NCI-H187 (cell line): ENCODE data around the gene ATR.
"Not testable (repeated sequence)": the region's sequence is repeated elsewhere in the genome, so short reads cannot be mapped to it uniquely, and the experiment has no call there.

Source experiments
- DNase-seq, 2 experiments: peaks; one replicate each; lab custom pipeline; 2025; lab: John Stamatoyannopoulos, UW

ATR gene

DNA sequence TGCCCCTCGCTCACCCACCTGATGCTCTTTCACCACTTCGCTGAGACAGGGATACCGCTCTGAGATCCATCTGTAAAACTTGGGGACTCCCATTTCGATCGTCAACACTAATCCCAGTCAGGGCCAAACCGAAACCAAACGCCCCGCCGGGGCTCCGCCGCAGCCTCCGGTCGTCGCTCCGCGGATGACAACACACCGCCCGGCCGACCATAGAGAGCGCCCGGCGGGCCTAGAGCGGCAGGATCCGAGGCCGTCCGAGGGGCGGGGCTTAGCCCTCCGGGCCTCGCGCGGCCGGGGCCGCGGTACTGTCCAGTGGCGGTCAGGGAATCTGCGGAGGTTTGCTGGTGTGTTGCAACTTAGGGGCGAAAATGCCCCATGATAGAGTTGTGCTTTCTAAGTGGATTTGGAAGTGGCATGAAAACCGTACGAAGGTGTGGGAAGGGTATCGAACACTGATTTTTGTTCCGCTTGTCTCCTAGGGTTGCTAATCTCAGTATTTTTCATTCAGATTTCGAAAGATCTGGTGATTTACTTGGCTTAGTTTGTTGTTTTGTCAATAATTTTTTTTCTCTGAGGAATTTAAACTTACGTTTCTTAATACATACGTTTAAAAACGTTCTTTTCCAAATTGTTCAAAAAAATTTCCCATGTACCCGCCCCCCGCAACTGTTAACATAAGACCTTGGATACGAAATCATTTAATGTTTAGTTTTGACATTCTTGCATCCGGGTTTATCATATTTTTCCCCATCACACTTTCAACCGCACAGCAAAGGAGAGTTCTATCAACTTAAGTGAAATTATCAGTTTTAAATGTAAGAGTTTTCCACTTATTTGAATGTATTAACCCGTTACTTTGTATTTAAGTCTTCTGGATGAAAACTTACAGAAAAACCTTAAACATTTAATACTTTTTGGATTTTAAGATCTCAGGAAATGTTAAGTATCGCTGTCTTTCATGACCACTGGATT, 130.4 kb downstream of the ATR start, which contains the start of gene XRN1:
Gene XRN1, minus strand, starts transcription at position 186 of the 972 bp plus-strand sequence. Its CDS starts 93 bp downstream, at position 93.
- DNase-seq: peak; percentile 77 to 79

DNA sequence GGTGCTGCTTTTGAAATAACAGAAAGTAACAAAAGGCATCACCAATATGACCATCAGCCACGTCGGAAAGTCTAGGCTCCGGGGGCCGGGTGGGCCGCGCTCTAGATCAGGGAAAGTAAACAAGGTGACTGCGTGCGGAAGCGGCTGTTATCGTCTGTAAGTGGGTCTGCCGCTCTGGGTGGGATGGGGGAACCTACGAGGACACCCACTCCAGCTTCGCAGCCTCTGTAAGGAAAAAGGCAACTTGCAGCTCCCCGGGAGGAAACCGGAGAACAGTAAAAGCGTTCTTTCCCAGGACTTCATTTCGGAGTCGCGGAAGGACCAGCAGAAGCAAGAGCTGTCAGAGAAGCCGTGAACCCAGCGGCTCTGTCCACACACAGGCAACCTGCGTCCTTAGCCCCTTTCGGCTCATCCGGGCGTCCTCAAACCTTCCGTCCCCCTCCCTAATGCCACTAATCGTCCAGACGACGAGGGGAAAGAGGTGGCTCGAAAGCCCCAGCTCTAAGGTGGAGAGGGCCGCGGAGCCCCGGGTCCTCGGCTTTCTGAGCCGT, 131.2 kb downstream of the ATR start:
- peak in 1 of 2 experiments; percentile 61 for DNase-seq

DNA sequence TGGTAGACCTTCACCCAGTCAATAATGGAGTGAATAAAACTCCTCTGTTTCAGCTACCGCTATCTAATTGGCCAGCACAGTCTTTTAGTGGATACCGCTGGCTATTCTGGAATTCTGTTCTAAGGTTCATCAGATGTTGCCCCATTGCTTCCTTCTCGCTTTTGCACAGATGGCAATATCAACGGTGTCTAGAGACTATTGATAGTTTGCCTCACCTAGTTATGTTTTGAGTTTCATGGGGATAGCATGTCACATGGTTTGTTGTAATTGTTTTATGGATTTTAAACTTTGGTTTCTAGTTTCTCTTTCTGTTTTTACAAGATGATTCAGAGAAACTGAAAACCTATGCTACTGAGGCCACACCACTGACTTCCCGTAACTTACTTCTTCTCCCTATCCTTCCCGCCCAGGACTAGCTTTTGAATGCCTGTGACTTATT, 132.7 kb downstream of the ATR start:
- no peak for DNase-seq

DNA sequence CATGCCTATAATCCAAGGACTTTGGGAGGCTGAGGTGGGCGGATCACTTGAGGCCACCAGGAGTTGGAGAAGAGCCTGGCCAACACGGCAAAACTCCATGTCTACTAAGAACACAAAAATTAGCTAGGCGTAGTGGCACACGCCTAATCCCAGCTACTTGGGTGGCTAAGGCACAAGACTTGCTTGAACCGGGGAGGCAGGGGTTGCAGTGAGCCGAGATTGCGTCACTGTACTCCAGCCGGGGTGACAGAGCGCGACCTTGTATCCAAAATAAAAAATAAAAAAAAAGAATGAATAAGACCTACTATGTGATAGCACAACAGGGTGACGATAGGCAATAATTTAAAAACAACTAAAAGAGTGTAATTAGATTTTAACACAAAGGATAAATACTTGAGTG, 134.2 kb downstream of the ATR start:
- DNase-seq: no peak

DNA sequence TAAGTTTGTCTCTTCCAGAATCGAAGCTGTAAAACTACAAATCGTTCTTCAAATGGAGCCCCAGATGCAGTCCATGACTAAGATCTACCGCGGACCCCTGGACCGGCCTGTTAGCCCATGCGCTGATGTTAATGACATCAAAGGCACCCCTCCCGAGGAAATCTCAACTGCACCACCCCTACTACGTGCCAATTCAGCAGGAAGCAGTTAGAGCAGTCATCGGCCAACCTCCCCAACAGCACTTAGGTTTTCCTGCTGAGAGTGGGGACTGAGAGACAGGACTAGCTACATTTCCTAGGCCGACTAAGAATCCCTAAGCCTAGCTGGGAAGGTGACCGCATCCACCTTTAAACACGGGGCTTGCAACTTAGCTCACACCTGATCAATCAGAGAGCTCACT, 135.5 kb downstream of the ATR start:
- DNase-seq: not testable (repeated sequence)

DNA sequence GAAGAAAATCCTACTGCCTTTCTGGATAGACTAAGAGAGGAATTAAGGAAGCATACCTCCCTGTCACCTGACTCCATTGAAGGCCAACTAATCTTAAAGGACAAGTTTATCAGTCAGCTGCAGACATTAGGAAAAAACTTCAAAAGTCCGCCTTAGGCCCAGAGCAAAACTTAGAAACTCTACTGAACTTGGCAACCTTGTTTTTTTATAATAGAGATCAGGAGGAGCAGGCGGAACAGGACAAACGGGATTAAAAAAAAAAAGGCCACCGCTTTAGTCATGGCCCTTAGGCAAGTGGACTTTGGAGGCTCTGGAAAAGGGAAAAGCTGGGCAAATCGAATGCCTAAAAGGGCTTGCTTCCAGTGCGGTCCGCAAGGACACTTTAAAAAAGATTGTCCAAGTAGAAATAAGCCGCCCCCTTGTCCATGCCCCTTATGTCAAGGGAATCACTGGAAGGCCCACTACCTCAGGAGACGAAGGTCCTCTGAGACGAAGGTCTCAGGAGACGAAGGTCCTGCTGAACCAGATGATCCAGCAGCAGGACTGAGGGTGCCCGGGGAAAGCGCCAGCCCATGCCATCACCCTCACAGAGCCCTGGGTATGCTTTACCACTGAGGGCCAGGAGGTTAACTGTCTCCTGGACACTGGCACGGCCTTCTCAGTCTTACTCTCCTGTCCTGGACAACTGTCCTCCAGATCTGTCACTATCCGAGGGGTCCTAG, 138.9 kb downstream of the ATR start:
- not testable (repeated sequence) for DNase-seq

DNA sequence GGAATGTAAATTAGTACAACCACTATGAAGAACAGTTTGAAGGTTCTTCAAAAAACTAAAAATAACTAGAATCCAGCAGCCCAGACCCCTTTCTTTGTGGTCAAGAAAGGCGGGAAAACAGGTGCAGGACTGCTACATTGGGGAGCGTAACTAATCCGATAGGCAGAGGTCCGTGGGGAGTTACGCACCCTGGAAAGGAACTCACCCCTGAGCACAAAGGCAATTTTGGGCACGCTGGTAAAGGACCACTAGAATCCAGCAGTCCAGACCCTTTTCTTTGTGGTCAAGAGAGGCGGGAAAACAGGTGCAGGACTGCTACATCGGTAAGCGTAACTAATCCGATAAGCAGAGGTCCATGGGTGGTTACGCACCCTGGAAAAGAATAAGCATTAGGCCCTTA, 140.4 kb downstream of the ATR start:
- DNase-seq: not testable (repeated sequence)

DNA sequence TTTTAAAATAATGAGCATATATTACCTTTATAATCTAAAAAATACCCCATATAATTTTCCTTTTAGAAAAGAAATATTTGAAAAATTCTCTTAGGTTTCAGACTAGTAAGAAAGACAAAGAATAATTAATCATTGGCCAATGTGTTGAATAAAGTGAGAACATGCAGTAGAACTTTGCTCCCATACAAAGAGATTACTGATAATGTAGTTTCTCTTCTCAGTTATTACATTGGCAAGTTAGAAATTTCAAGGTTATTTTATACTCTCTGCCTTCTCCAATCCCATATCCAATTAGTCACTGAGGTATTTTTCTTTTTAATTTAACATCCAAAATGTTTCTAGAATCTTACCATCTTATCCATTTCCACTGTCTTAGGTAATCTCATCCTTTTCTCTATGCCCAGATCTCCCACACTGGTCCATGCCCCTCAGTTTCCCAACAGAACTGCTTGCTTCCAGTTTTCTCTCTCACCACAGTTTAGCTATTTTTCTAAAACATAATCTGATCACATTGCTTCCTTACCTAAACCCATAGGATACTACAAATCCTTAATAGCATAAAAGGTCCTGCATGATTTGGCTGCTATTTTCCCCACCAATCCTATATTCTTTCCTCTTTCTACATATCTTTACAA, 141.5 kb downstream of the ATR start:
- DNase-seq: no peak

DNA sequence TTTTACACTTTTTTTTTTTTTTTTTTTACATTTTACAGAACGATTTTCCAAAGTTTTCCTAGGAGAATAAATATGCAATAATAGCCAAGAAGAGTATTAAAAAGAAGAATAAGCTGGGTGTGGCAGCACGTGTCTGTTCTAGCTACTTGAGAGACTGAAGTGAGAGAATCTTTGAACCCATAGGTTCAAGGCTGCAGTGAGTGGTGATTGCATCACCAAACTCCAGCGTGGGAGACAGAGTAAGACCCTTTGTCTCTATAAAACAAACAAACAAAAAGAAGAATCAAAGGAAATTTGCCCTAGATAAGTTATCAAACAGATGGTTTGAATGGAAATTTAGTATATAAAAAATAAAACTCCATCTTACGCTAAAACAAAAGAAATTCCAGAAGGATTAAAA, 144.0 kb downstream of the ATR start:
- DNase-seq: no peak

DNA sequence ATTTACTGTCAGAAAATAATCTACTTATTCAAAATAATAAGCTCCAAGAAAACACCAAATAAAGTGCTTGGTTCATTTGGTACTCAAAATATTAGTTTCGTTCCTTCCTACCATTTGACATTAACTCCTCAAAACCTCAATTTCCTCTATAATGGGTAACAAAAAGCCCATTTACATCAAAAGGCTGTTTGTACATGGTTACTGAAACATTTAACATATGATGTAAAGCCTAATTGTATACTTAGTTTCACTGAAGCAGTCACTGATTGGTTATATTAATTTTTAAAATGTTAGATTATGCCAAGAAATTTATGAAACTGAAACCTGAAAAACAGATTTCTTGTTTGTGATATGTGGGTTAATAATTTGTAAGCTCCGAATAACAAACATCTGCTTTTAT, 145.4 kb downstream of the ATR start:
- DNase-seq: no peak

DNA sequence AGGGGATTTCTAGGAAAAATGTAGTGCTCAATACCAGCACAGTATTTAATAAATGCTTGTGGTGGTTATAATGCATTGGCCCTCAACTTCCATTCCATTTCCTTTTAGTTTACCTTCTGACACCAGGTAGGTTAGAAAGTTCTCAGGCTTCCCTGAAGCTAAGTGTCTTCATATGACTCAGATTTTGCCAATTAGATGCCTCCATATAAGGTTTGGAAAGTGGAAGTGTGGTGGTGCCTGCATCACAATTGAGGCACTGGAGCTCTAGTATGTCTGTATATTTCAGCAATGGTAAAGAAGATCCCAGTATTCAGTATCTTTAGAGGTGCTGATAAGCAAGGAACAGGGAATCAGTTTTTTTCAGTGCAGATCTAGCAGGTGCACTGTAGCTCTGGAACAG, 149.0 kb downstream of the ATR start:
- DNase-seq: no peak

DNA sequence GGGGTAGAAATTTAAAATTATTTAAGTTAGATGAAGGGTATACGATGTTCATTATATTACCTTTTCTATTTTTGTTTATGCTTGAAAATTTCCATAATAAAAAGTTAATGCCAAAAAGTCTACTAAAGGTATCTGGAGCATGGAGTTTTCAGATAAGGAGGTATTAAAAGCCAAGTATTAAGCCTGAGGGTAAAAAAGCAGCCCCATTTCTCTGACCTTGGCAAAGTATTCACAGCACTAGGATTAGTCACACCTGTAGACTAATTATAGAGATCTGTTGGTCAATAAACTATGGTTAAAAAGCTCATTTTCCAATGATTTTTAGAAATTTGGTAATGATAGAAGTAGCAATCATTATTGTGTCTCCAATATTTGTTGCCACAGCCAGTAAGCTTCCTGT, 153.8 kb downstream of the ATR start:
- no peak for DNase-seq

DNA sequence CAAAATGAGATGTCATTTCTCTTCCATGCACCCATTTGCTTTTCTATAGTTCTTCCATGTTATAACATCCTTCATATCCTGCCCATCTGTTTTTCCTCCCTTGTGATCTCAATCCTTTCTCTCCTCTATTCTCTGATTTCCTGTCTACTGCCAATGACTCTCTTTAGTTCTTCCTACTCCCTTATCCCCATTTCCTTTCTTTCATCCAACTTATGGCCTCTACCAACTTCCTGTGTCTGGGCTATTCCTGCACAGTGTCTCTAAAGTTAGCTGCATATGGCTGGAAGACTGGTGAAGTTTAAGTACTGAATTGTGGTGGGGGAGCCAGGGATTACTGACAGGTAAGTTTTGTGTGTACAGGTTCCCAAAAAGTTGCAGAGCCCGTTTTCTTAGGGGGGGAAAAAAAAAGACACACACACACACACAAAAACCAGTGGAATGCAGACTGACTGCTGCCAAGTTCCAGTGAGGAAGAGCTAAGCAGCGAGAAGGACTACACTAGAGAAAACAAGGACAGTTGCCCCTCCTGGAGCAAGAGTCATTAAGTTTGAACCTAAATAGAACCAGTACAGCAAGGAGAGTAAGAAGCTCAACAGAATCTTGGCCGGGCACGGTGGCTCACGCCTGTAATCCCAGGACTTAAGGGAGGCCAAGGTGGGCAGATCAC, 159.5 kb downstream of the ATR start:
- DNase-seq: no peak

DNA sequence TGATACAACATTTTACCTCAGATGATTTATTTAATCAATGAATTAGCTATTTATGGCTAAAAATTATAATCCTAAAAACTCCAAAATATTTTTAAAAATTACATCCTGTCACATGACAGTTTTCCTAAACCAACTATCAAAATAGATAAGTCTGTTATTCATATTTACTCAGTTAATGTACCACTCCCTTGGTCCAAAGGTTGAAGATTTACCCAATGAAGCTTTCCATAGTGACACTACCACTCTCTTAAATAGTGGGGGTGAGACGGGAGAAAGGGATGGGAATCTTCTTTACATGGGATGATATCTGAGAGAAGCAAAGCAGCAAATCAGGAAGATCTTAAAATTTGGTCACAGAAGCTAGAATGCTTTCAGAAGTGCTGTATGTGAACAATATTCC, 161.2 kb downstream of the ATR start:
- no peak for DNase-seq

DNA sequence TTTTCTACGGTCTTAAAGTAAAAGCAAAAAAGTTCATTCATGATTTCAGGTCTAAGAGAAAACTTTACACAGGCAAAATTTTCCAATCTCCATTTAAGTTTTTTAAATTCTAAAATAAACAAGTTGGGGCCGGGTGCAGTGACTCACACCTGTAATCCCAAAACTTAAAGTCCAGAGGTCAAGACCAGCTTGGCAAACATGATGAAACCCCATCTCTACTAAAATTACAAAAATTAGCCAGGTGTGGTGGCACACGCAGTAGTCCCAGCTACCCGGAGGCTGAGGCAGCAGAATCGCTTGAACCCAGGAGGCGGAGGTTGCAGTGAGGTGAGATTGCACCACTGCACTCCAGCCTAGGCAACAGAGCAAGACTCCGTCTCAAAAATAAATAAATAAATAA, 178.0 kb downstream of the ATR start:
- DNase-seq: not testable (repeated sequence)
